Thyroid gland (tissue), 4 donors: Measurements from ENCODE around the gene TWSG1. TPM values are rescaled to one million over a fixed set of nuclear protein-coding genes. Genes with fewer than 3 reads are reported as not detected.
"Not testable (repeated sequence)": the region's sequence is repeated elsewhere in the genome, so short reads cannot be mapped to it uniquely, and the experiment has no call there.

Experiments
- DNase-seq, 2 donors: peaks; one replicate each; pipeline ENCODE4 v3.0.0-alpha.2; 2019
- H3K27ac ChIP-seq, 3 donors: fragments of 200-600 bp; sonication (generic); 1 replicate in 2 of 3; 2 replicates in 1 of 3; pipeline ENCODE4 v1.5.1; 2016 to 2019; ENCODE audit warnings: mild to moderate bottlenecking in 1 of 3, moderate library complexity in 1 of 3
- H3K27me3 ChIP-seq: fragments of 200-600 bp; sonication (generic); one replicate; pipeline ENCODE4 v1.5.1; 2019
- H3K36me3 ChIP-seq, 2 donors: fragments of 200-600 bp; sonication (generic); one replicate each; pipeline ENCODE4 v1.5.1; 2016 to 2019
- H3K4me1 ChIP-seq, 2 donors: fragments of 200-600 bp; sonication (generic); one replicate each; pipeline ENCODE4 v1.5.1; 2017 to 2019
- H3K4me3 ChIP-seq, 3 donors: fragments of 200-600 bp; sonication (generic); replicated peaks in 1 of 3; 1 replicate in 2 of 3; 2 replicates in 1 of 3; pipeline ENCODE4 v1.5.1; 2016; ENCODE audit warnings: mild to moderate bottlenecking in 1 of 3
- H3K9me3 ChIP-seq: fragments of 200-600 bp; sonication (generic); one replicate; pipeline ENCODE4 v1.5.1; 2017
- POLR2A ChIP-seq, 2 donors: fragments of 450-650 bp; IDR thresholded peaks; one replicate each; pipeline ENCODE4 v1.6.1; 2017; ENCODE audit warnings: antibody characterized with exemption in 2 of 2, mild to moderate bottlenecking in 2 of 2, moderate library complexity in 1 of 2
- WGBS, 2 donors: methylation state at CpG; one replicate each; pipeline ENCODE4 v1.1.5; 2017; 5-methylcytosine and 5-hydroxymethylcytosine counted together
- intact Hi-C: fragments of 100-400 bp; cut with DNase I; formaldehyde crosslinking; loops from one replicate; pipeline ENCODE4 v1.15.1; 2023
- total RNA-seq, 4 donors: library from RNA; depleted of rRNA; stranded (reverse); fragments of >200 nt; gene quantifications; one replicate each; pipeline ENCODE4 v1.2.3, GENCODE V29; 2016
- TF ChIP-seq, protein P1 (sequence below), 6 experiments: fragments of 200-600 bp in 3 of 6; fragments of 450-650 bp in 3 of 6; sonication (generic) in 3 of 6; IDR thresholded peaks; one replicate each; pipeline ENCODE4 v1.5.1; 2016 to 2019; ENCODE audit warnings: antibody characterized with exemption in 6 of 6, mild to moderate bottlenecking in 2 of 6, inconsistent platforms in 1 of 6, moderate library complexity in 1 of 6

Gene TWSG1
- total RNA-seq, 4 donors from 2014 or later = 53.0 to 62.9 (median 59.7) TPM

DNA sequence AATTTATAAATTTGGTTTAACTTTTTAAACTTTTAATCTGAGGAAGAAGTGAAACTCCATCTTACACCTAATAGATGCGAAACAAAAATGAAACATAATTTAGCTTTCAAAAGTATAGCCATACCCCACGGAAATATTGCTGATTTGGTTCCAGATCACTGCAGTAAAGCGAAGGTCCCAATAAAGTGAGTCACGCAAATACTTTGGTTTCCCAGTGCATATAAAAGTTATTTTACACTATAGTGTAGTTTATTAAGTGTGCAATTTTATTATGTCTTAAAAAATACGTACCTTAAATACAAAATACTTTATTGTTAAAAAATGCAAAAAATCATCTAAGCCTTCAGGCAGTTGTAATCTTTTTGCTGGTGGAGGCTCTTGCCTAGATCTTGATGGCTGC lies 55.1 kb downstream of the TWSG1 start:
- intact Hi-C loops = no loop called here
- Histone ChIP-seq H3K9me3 (no peaks in the 10 kb centered on the region), H3K4me3 (no peak overlapping the region), H3K27ac (no peak overlapping the region), H3K36me3 (no peaks in the 10 kb centered on the region), H3K4me1 (no peaks in the 10 kb centered on the region), H3K27me3 (no peaks in the 10 kb centered on the region)
- TF ChIP-seq, protein P1, sequence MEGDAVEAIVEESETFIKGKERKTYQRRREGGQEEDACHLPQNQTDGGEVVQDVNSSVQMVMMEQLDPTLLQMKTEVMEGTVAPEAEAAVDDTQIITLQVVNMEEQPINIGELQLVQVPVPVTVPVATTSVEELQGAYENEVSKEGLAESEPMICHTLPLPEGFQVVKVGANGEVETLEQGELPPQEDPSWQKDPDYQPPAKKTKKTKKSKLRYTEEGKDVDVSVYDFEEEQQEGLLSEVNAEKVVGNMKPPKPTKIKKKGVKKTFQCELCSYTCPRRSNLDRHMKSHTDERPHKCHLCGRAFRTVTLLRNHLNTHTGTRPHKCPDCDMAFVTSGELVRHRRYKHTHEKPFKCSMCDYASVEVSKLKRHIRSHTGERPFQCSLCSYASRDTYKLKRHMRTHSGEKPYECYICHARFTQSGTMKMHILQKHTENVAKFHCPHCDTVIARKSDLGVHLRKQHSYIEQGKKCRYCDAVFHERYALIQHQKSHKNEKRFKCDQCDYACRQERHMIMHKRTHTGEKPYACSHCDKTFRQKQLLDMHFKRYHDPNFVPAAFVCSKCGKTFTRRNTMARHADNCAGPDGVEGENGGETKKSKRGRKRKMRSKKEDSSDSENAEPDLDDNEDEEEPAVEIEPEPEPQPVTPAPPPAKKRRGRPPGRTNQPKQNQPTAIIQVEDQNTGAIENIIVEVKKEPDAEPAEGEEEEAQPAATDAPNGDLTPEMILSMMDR (IDR thresholded peaks at IDR 0.05) = no peak
- TF ChIP-seq POLR2A (IDR thresholded peaks at IDR 0.05) = no peak
- no peak for DNase-seq
- WGBS, 2 donors = 95% methylated on average over 5 of the region's 5 CpGs

DNA sequence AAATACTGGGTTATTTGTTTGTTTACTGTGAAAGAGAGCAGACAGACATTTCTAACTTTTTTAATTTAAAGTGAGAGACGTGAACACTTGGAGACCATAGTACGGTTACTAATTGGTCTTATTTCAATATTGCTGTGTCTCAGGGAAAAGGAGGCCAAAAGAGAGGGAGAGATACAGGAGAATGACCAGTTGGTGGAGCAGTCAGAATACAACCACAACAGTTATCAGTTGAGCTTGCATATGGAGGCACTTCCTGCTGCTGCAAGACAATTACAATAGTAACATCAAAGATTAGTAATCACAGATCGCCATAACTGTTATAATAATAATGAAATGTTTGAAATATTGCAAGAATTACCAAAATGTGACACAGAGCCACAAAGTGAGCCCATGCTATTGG lies 58.2 kb downstream of the TWSG1 start:
- intact Hi-C loops = no loop called here
- H3K4me1 ChIP-seq = no peaks in the 10 kb centered on the region
- H3K9me3 ChIP-seq = no peaks in the 10 kb centered on the region
- no peak for DNase-seq
- H3K36me3 ChIP-seq = peaks cover 5 to 9% of the 10 kb centered on the region in 2 donors
- TF ChIP-seq, protein P1 (IDR thresholded peaks at IDR 0.05) = no peak
- TF ChIP-seq POLR2A (IDR thresholded peaks at IDR 0.05) = no peak
- WGBS, 2 donors = 93 to 94% methylated on average over 3 of the region's 3 CpGs
- H3K27ac ChIP-seq = no peak overlapping the region
- H3K27me3 ChIP-seq = no peaks in the 10 kb centered on the region
- H3K4me3 ChIP-seq = no peak overlapping the region

DNA sequence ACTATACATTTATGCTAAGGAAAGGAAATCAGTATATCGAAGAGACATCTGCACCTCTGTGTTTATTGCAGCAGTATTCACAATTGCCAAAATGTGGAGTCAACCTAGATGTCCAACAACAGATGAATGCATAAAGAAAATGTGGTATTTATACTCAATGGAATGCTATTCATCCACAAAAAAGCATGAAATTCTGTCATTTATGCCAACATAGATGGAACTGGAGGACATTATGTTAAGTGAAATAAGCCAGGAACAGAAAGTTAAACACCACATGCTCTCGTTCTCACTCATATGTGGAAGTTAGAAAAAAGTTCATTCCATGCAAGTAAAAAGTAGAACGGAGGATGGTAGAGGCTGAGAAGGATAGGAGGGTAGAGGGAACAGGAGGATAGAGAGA lies 59.5 kb downstream of the TWSG1 start:
- WGBS, 2 donors = 97 to 98% methylated on average over 3 of the region's 3 CpGs

GRCh38 chr18:9400197-9400596 lies 65.6 kb downstream of the TWSG1 start:
- no peaks in the 10 kb centered on the region for H3K9me3 ChIP-seq
- no peaks in the 10 kb centered on the region for H3K4me1 ChIP-seq
- H3K36me3 ChIP-seq = peaks cover 5 to 9% of the 10 kb centered on the region in 2 donors
- TF ChIP-seq POLR2A (IDR thresholded peaks at IDR 0.05) = no peak
- TF ChIP-seq, protein P1 (IDR thresholded peaks at IDR 0.05) = no peak
- no peak for DNase-seq
- no peak overlapping the region for H3K4me3 ChIP-seq
- no peak overlapping the region for H3K27ac ChIP-seq
- H3K27me3 ChIP-seq = no peaks in the 10 kb centered on the region
- intact Hi-C loops = no loop called here
- 83 to 85% methylated on average over 5 of the region's 5 CpGs for WGBS, 2 donors

More for the DNA sequence above, 59.5 kb downstream of the TWSG1 start:
- Histone ChIP-seq H3K27me3 (no peaks in the 10 kb centered on the region), H3K4me3 (no peak overlapping the region), H3K36me3 (peaks cover 5 to 9% of the 10 kb centered on the region in 2 donors), H3K9me3 (no peaks in the 10 kb centered on the region), H3K27ac (no peak overlapping the region), H3K4me1 (no peaks in the 10 kb centered on the region)
- intact Hi-C loops = no loop called here
- no peak for DNase-seq
- no peak for TF ChIP-seq POLR2A (IDR thresholded peaks at IDR 0.05)
- TF ChIP-seq, protein P1 (IDR thresholded peaks at IDR 0.05) = no peak

- Histone ChIP-seq H3K27me3 (no peaks in the 10 kb centered on the region), H3K27ac (no peak overlapping the region), H3K36me3 (peaks cover 5 to 9% of the 10 kb centered on the region in 2 donors), H3K4me1 (no peaks in the 10 kb centered on the region), H3K4me3 (no peak overlapping the region), H3K9me3 (no peaks in the 10 kb centered on the region)
- DNase-seq = no peak
- TF ChIP-seq, protein P1 (IDR thresholded peaks at IDR 0.05) = no peak
- TF ChIP-seq POLR2A (IDR thresholded peaks at IDR 0.05) = no peak
- intact Hi-C loops = no loop called here
These were observed 66.6 kb downstream of the TWSG1 start for GRCh38 chr18:9401176-9401575.

DNA sequence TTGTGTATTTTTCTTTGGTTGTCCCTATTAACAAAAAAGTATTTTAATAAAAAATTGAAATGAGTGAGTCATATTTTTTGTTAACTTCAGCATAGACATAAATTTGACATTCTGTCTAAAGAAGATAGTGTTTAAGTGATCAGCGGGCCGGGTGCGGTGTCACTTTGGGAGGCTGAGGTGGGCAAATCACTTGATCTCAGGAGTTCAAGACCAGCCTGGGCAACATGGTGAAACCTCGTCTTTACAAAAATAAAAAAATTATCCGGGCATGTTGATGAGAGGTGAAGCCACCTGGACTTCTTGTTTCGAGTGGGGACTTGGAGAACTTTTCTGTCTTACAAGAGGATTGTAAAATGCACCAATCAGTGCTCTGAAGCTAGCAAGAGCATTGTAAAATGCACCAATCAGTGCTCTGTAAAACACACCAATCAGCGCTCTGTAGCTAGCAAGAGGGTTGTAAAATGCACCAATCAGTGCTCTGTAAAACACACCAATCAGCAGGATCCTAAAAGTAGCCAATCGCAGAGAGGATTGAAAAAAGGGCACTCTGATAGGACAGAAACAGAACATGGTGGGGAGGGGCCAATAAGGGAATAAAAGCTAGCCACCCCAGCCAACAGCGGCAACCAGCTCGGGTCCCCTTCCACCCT lies 67.9 kb downstream of the TWSG1 start:
- WGBS, 2 donors = 97 to 98% methylated on average over 10 of the region's 10 CpGs
- H3K9me3 ChIP-seq, H3K36me3 ChIP-seq, H3K27ac ChIP-seq, DNase-seq, H3K4me3 ChIP-seq, H3K27me3 ChIP-seq, intact Hi-C loops, H3K4me1 ChIP-seq: not testable (repeated sequence)
